22Rv1 (cell line): Measurements from ENCODE around the gene RBBP4.

Experiments
- H3K27ac ChIP-seq: fragments of 450-650 bp; 2 replicates; pipeline ENCODE4 v1.5.1; 2017
- CTCF ChIP-seq: fragments of 450-650 bp; IDR thresholded peaks from 2 replicates; pipeline ENCODE4 v1.5.1; 2017; ENCODE audit warnings: mild to moderate bottlenecking
- ZFX ChIP-seq: fragments of 450-650 bp; IDR thresholded peaks from 2 replicates; pipeline ENCODE4 v1.6.1; 2017; ENCODE audit warnings: antibody characterized with exemption, borderline replicate concordance

Gene RBBP4

DNA sequence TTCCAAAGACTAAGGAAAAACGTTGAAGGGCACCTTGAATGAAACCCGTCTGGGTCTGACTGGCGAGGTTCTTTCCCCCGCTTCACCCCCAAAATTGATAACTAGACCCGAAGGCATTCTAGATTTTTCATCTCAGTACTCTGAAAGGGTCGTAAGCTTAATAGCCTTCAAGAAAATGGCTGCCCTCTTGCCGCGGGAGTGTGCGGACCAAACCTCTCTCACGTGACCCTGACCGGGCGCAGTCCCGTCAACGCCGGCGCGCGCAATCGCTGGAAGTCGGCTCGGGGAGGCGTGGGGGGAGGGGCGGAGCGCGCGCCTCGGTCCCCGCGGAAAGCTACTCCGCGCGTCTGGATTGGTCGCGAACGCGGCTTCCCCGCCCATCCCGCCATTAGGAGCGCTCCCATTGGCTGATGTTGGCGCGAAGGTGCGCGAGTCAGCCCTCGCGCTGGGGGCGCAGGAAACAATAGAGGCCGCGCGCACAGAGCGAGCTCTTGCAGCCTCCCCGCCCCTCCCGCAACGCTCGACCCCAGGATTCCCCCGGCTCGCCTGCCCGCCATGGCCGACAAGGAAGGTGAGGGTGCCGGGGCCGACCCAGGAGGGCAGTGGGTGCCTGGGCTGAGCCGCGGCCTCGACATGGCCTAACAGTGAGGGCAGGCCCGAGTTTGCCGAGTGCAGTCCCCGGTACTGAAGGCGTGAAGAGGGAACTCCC lies at the start of gene RBBP4:
Gene RBBP4 (plus strand): TSS at position 457 of the 709 bp plus-strand sequence. CDS start 99 bp downstream, at position 556.
- TF ChIP-seq ZFX = 0 out of 2 replicates have a peak, but pooled peaks have one; percentile 43
- no peak for TF ChIP-seq CTCF

GRCh38 chr1:32605711-32606424 lies 45.1 kb upstream of the RBBP4 start:
- no peak overlapping the region for H3K27ac ChIP-seq
- TF ChIP-seq CTCF = no peak

More for the DNA sequence above, at the start of gene RBBP4:
- H3K27ac ChIP-seq = peak within 1 kb of the TSS; percentile 99

DNA sequence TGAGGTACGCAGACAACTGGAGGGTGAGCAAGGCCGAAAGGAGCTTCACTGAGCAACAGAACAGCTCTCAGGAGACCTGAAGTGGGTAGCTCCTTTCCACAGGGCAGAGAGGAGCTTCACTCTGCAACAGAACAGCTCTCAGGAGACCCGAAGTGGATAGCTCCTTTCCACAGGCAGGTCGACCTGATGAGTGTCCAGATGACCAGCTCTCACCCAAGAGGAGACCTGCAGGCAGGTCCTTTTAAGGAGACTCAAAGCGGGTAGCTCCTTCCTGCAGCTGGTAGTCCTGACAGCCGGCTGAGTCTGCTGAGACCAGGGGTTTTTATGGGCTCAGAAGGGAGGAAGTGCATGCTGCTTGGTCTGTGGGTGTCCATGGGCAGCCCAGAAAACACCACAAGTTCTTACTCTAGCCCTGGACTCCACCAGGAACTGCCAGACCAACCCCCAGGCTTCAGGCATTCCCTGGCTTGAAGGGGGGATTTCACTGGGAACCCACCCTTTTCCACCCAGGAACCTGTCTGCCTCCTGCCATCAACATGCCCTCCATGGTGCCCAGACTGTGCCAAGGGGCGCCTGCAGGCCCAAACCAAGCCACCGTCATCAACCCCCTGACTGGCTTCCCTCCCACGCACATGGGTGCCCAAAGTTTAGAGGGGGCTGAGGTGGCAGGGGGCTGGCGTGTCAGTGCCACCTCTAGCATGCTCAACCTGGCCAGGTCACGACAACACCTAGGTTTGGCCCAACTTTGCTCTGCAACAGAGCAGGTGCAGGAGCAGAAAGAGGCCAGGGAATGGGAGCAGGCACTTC lies 44.2 kb upstream of the RBBP4 start:
- TF ChIP-seq CTCF (no peak), ZFX (no peak)
- H3K27ac ChIP-seq = no peak overlapping the region

DNA sequence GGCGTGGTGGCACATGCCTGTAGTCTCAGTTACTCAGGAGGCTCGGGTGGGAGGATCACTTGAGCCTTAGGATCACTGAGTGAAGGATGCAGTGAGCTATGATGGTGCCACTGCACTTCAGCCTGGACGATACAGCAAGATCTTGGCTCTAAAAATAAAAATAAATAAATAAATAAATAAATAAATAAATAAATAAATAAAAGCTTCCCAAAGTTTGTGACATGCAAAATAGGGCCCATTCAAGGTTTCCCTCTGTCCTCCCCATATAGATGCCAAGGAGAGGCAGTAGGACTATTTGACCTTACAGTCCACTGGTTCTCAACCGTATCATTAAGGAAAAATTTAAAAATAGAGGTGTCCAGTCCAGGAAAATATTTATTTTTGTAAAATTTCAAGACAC lies 41.8 kb upstream of the RBBP4 start:
- no peak for TF ChIP-seq CTCF
- no peak for TF ChIP-seq ZFX

GRCh38 chr1:32611859-32612188 lies 39.2 kb upstream of the RBBP4 start:
- H3K27ac ChIP-seq = peak overlapping the region; percentile 52
- TF ChIP-seq ZFX = no peak
- no peak for TF ChIP-seq CTCF

More for the DNA sequence above, 41.8 kb upstream of the RBBP4 start:
- no peak overlapping the region for H3K27ac ChIP-seq

GRCh38 chr1:32612189-32612881 lies 38.7 kb upstream of the RBBP4 start:
- TF ChIP-seq CTCF (peak; percentile 24), ZFX (no peak)
- H3K27ac ChIP-seq = peak overlapping the region; percentile 52
